RWPE2 (cell line): ENCODE data around the gene MAOB.

ENCODE experiments used
- ATAC-seq: fragments of 200-7000 bp; cut with Tn5 transposase; 3 replicates; pipeline ENCODE4 v1.9.1; 2021; ENCODE audit warnings: low read depth
- DNase-seq: peaks from one replicate; pipeline ENCODE4 v3.0.0-alpha.2; 2020; ENCODE audit warnings: low spot score
- H3K27ac ChIP-seq: fragments of 450-650 bp; 2 replicates; pipeline ENCODE4 v1.5.1; 2017; ENCODE audit warnings: mild to moderate bottlenecking; ENCODE audit not compliant: poor library complexity, severe bottlenecking
- H3K27me3 ChIP-seq: fragments of 250-450 bp; sonication (Bioruptor Pico); 2 replicates; pipeline ENCODE4 v1.5.1; 2021; ENCODE audit warnings: mild to moderate bottlenecking, moderate library complexity; ENCODE audit not compliant: insufficient read depth, poor library complexity, severe bottlenecking
- H3K36me3 ChIP-seq: fragments of 250-450 bp; sonication (Bioruptor Pico); 2 replicates; pipeline ENCODE4 v1.5.1; 2020; ENCODE audit warnings: low read depth, mild to moderate bottlenecking, moderate library complexity
- H3K4me1 ChIP-seq: fragments of 250-450 bp; sonication (Bioruptor Pico); 2 replicates; pipeline ENCODE4 v1.5.1; 2021; ENCODE audit warnings: mild to moderate bottlenecking, moderate library complexity; ENCODE audit not compliant: insufficient read depth, poor library complexity, severe bottlenecking
- H3K4me3 ChIP-seq: fragments of 250-450 bp; sonication (Bioruptor Pico); 2 replicates; pipeline ENCODE4 v1.5.1; 2021; ENCODE audit warnings: mild to moderate bottlenecking, moderate library complexity; ENCODE audit not compliant: severe bottlenecking
- H3K9me3 ChIP-seq: fragments of 250-450 bp; sonication (Bioruptor Pico); 2 replicates; pipeline ENCODE4 v1.5.1; 2021; ENCODE audit warnings: mild to moderate bottlenecking, moderate library complexity; ENCODE audit not compliant: severe bottlenecking
- TF ChIP-seq, protein P1 (sequence below): fragments of 450-650 bp; IDR thresholded peaks from one replicate; pipeline ENCODE4 v1.5.1; 2017; ENCODE audit warnings: mild to moderate bottlenecking, moderate library complexity; ENCODE audit not compliant: poor library complexity, severe bottlenecking

MAOB gene

DNA sequence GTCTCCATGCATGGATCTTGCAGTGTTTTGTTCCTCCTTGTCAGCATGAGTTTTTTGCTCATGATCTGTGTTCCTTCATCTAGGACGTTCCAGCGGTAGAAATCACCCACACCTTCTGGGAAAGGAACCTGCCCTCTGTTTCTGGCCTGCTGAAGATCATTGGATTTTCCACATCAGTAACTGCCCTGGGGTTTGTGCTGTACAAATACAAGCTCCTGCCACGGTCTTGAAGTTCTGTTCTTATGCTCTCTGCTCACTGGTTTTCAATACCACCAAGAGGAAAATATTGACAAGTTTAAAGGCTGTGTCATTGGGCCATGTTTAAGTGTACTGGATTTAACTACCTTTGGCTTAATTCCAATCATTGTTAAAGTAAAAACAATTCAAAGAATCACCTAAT lies 138.0 kb downstream of the MAOB start:
- no peaks in the 10 kb centered on the region for H3K27me3 ChIP-seq

DNA sequence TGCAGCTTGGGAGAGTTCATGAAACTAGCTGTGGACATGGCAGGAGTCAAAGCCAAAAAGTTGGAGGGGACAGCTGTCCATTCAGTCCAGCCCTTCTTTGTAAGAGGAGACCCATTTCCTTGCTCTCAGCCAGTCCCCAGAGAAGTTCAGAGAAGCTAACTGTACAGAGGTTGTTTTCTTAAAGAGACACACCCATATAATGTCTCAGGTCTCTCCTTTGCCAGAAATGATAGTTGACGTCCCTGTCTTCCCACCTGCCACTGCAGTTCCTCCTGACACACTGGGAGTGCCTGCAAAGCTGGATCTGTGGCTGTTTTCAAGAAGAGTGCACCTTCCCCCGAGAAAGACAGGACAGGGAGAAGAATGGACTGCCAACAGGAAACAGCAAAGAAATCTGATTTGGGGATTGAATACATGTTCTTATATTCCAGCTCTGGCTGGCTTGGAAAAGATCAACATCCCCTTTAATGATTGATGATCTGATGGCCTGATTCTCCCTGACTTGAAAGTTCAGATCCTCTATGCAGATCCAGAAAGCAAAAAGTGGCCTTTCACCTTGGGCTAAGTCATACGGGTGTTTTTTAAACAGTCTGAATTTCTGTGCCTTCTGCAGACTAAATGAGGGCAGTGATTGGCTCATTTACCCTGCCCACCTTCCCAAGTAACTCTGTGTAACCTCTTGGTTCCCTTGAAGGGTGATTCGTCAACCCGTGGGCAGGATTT lies 139.0 kb downstream of the MAOB start:
- Histone ChIP-seq H3K36me3 (no peaks in the 10 kb centered on the region), H3K27ac (no peak overlapping the region), H3K4me3 (no peak overlapping the region), H3K9me3 (no peaks in the 10 kb centered on the region), H3K4me1 (no peaks in the 10 kb centered on the region), H3K27me3 (no peaks in the 10 kb centered on the region)
- no peak for ATAC-seq
- TF ChIP-seq, protein P1, sequence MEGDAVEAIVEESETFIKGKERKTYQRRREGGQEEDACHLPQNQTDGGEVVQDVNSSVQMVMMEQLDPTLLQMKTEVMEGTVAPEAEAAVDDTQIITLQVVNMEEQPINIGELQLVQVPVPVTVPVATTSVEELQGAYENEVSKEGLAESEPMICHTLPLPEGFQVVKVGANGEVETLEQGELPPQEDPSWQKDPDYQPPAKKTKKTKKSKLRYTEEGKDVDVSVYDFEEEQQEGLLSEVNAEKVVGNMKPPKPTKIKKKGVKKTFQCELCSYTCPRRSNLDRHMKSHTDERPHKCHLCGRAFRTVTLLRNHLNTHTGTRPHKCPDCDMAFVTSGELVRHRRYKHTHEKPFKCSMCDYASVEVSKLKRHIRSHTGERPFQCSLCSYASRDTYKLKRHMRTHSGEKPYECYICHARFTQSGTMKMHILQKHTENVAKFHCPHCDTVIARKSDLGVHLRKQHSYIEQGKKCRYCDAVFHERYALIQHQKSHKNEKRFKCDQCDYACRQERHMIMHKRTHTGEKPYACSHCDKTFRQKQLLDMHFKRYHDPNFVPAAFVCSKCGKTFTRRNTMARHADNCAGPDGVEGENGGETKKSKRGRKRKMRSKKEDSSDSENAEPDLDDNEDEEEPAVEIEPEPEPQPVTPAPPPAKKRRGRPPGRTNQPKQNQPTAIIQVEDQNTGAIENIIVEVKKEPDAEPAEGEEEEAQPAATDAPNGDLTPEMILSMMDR = no peak
- no peak for DNase-seq

More for the DNA sequence above, 138.0 kb downstream of the MAOB start:
- H3K4me3 ChIP-seq = no peak overlapping the region
- no peaks in the 10 kb centered on the region for H3K36me3 ChIP-seq
- H3K4me1 ChIP-seq = no peaks in the 10 kb centered on the region
- TF ChIP-seq, protein P1 = no peak
- H3K27ac ChIP-seq = no peak overlapping the region
- ATAC-seq (no peak), DNase-seq (no peak)
- H3K9me3 ChIP-seq = no peaks in the 10 kb centered on the region

DNA sequence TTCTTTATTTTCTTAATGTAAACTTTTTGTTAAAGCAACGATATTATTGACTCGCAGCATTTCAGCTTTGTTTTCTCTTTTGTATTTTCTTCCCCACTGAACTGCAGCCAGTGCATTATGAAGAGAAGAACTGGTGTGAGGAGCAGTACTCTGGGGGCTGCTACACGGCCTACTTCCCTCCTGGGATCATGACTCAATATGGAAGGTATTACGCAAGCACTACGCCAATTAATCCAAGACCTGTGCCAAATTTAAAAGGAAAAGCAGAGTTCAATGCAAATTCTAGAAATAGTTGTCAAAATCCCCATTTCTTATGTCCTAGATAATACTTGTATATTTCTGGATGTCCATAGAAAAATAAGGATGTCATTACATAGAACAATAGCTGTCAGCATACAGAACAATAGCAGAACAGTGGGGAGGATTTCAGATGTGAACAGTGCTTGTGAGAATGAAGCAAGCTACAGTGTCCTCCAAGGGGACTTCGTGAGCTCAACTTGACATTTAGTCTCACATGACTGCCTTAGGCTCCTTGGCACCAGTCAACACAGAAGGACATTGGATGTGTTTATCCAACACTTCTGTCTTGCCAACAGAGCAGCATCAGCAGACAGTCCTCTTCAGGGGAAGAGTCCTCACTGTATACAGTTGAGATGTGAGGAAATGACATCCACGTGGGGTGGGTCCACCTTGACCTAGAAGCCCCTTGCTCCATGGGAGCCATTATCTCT lies 140.2 kb downstream of the MAOB start:
- no peaks in the 10 kb centered on the region for H3K36me3 ChIP-seq
- no peak overlapping the region for H3K27ac ChIP-seq
- TF ChIP-seq, protein P1 = no peak
- no peaks in the 10 kb centered on the region for H3K9me3 ChIP-seq
- DNase-seq (no peak), ATAC-seq (no peak)
- no peaks in the 10 kb centered on the region for H3K27me3 ChIP-seq
- H3K4me1 ChIP-seq = no peaks in the 10 kb centered on the region
- no peak overlapping the region for H3K4me3 ChIP-seq

DNA sequence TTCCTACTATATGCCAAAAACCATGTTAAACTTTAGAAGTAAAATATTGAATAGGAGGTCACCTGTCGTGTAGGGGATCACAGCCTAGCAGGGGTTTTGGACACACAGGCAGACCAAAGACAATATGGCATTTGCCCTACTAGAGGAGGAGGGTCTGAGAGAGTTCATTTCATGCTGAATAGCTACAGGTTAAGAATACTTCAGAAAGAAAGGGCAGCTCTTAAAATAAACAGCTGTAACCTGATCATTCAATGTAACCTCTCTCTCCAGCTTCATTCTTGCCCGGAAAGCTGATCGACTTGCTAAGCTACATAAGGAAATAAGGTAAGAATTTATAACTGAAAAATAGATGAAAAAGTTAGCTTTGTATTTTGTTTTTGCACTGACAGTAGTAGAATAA lies 146.3 kb downstream of the MAOB start:
- ATAC-seq = no peak
- Histone ChIP-seq H3K36me3 (no peaks in the 10 kb centered on the region), H3K4me1 (no peaks in the 10 kb centered on the region), H3K27me3 (no peaks in the 10 kb centered on the region), H3K4me3 (no peak overlapping the region), H3K27ac (no peak overlapping the region), H3K9me3 (no peaks in the 10 kb centered on the region)
- DNase-seq = no peak
- TF ChIP-seq, protein P1 = no peak

DNA sequence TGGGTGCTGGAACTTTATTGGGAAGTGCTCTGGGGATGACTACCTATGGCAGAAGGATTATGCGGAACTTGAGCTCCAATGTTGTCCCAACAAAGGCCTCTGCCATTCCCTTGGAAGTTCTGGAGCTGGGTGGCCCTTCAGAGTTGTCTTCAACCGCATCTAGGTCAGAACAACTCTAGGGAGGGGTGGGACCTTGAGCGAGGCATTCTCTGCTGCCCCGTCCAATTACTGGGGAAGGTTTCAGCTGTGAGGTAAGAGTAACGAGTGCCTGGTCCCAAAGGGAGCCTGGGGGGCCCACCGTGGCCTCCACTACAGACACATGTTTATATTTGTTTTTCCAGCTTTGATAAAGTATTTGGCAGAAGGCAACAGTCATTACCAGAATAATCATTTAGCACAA lies 146.7 kb downstream of the MAOB start:
- Histone ChIP-seq H3K27me3 (no peaks in the 10 kb centered on the region), H3K27ac (no peak overlapping the region), H3K4me1 (no peaks in the 10 kb centered on the region), H3K36me3 (no peaks in the 10 kb centered on the region), H3K4me3 (no peak overlapping the region), H3K9me3 (no peaks in the 10 kb centered on the region)
- TF ChIP-seq, protein P1 = no peak
- no peak for ATAC-seq
- DNase-seq = no peak
